ENCODE data around the gene USO1.

DNA sequence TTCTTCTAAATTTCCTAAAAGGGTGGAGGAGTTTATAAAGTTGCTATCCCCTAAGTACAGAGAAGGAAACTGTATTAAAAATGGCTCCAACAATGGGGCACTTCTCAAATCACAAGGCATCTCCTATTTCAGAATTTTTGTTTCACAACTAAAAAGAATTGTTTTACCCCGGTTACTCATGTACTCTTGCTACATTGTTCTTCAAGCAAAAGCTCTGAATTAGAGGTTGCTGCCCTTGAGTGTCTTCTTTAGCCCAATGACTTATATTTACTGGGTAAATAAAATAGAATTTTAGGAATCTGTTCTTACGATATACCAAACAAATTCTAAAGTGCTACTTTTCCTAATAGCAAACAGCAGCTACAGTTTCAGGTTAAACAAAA, 110.4 kb downstream of the USO1 start:
- TF ChIP-seq, protein P1, sequence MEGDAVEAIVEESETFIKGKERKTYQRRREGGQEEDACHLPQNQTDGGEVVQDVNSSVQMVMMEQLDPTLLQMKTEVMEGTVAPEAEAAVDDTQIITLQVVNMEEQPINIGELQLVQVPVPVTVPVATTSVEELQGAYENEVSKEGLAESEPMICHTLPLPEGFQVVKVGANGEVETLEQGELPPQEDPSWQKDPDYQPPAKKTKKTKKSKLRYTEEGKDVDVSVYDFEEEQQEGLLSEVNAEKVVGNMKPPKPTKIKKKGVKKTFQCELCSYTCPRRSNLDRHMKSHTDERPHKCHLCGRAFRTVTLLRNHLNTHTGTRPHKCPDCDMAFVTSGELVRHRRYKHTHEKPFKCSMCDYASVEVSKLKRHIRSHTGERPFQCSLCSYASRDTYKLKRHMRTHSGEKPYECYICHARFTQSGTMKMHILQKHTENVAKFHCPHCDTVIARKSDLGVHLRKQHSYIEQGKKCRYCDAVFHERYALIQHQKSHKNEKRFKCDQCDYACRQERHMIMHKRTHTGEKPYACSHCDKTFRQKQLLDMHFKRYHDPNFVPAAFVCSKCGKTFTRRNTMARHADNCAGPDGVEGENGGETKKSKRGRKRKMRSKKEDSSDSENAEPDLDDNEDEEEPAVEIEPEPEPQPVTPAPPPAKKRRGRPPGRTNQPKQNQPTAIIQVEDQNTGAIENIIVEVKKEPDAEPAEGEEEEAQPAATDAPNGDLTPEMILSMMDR (optimal IDR thresholded peaks at IDR 0.05 in 1 of 3, IDR thresholded peaks at IDR 0.05 in 1 of 3, conservative IDR thresholded peaks at IDR 0.05 in 1 of 3; ENCODE audit: extremely low read depth in 1 of 3, insufficient read depth in 2 of 3, low read length in 3 of 3) = no peak
- no peak for TF ChIP-seq EZH2 (IDR thresholded peaks at IDR 0.05; ENCODE audit: low read length)
